PC-9 (cell line): ENCODE results near the gene HLX. TPM values are rescaled to one million over a fixed set of nuclear protein-coding genes. Genes with fewer than 3 reads are reported as not detected.

Experiments used
- BruUV-seq: library from RNA; stranded (reverse); fragments of 400-500 nt; replicated peaks from 2 replicates; lab custom pipeline; 2021; lab: Mats Ljungman, UMichigan
- CTCF ChIA-PET: fragments of 300-600 bp; sonication (Branson Sonifier 250); formaldehyde crosslinking; loops from one replicate; lab custom pipeline; 2022; ENCODE audit warnings: antibody characterized with exemption; lab: Charles Lee
- POLR2A ChIA-PET: fragments of 300-600 bp; sonication (Branson Sonifier 250); formaldehyde crosslinking; loops from one replicate; lab custom pipeline; 2022; ENCODE audit warnings: antibody characterized with exemption; ENCODE audit not compliant: unreplicated experiment; lab: Charles Lee
- DNase-seq, 2 experiments: peaks; one replicate each; pipeline versions ENCODE4 v3.0.0 to v3.0.0-alpha.2; 2015 to 2022; ENCODE audit warnings: mixed read lengths in 1 of 2
- H2AFZ ChIP-seq: fragments of 200-600 bp; sonication (generic); 2 replicates; pipeline ENCODE4 v1.8.1; 2017; ENCODE audit warnings: antibody characterized with exemption
- H3F3A ChIP-seq: fragments of 200-600 bp; sonication (generic); 2 replicates; pipeline ENCODE4 v1.8.1; 2017; ENCODE audit warnings: antibody characterized with exemption, mild to moderate bottlenecking, low read depth; ENCODE audit not compliant: insufficient read depth
- H3K27ac ChIP-seq: fragments of 200-600 bp; sonication (generic); 2 replicates; pipeline ENCODE4 v1.6.1; 2016; ENCODE audit warnings: mixed run types
- H3K27me3 ChIP-seq: fragments of 200-600 bp; sonication (generic); 2 replicates; pipeline ENCODE4 v1.6.1; 2016; ENCODE audit warnings: low read depth, mixed run types; ENCODE audit not compliant: insufficient read depth
- H3K36me3 ChIP-seq: fragments of 200-600 bp; sonication (generic); 2 replicates; pipeline ENCODE4 v1.6.1; 2016; ENCODE audit warnings: low read depth, mixed run types
- H3K4me1 ChIP-seq: fragments of 200-600 bp; sonication (generic); replicated peaks from 2 replicates; pipeline ENCODE4 v1.6.1; 2016; ENCODE audit warnings: mixed run types; ENCODE audit not compliant: insufficient read depth
- H3K4me2 ChIP-seq: fragments of 200-600 bp; sonication (generic); 2 replicates; pipeline ENCODE4 v1.6.1; 2017; ENCODE audit warnings: mixed run types
- H3K4me3 ChIP-seq: fragments of 200-600 bp; sonication (generic); 2 replicates; pipeline ENCODE4 v1.6.1; 2016; ENCODE audit warnings: mixed run types
- H3K79me2 ChIP-seq: fragments of 200-600 bp; sonication (generic); 2 replicates; pipeline ENCODE4 v1.6.1; 2017; ENCODE audit warnings: low read depth, mixed run types
- H3K9me2 ChIP-seq: fragments of 200-600 bp; sonication (generic); 2 replicates; pipeline ENCODE4 v1.8.1; 2017; ENCODE audit warnings: mild to moderate bottlenecking; ENCODE audit not compliant: insufficient read depth
- H3K9me3 ChIP-seq: fragments of 200-600 bp; sonication (generic); 2 replicates; pipeline ENCODE4 v1.8.1; 2016; ENCODE audit warnings: low read depth; ENCODE audit not compliant: insufficient read depth
- H4K20me1 ChIP-seq: fragments of 200-600 bp; sonication (generic); 2 replicates; pipeline ENCODE4 v1.8.1; 2017; ENCODE audit not compliant: insufficient read depth
- EZH2 ChIP-seq: fragments of 200-600 bp; sonication (generic); IDR thresholded peaks from 2 replicates; pipeline ENCODE4 v1.8.0; 2017; ENCODE audit warnings: antibody characterized with exemption, low read depth
- intact Hi-C: fragments of 100-400 bp; cut with micrococcal nuclease; formaldehyde crosslinking; loops from one replicate; pipeline ENCODE4 v1.10.0; 2022; ENCODE audit not compliant: unreplicated experiment
- total RNA-seq: library from RNA; stranded (reverse); gene quantifications from 2 replicates; pipeline ENCODE4 v1.2.3, GENCODE V29; 2021
- TF ChIP-seq, protein P1 (sequence below): fragments of 200-600 bp; sonication (generic); conservative IDR thresholded peaks from 2 replicates; pipeline ENCODE4 v1.6.1; 2017; ENCODE audit warnings: mixed run types, antibody characterized with exemption, mild to moderate bottlenecking, moderate library complexity

HLX gene
- total RNA-seq, 1 experiment from 2014 or later = 1.1 TPM

DNA sequence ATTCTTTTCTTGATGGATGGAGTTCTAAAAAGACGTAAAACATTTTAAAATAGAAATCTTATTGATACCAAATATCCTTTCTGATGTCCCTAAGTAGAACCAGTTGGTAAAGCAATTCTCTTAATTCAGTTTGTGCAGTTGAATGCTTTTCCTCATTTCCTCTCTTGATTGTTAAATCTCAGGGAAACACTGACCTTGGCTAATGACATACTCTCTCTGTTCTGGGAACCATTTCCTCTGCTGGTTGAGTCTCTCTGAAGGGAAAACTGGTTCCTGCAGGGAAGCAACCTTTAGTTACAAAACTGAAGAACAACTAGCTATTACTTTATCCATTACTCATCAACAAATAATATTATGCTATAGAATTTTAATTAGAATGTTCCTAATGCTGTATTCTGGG is 36.7 kb downstream of the HLX start:
- Histone ChIP-seq H3K9me2 (no peaks in the 10 kb centered on the region), H3K36me3 (no peaks in the 10 kb centered on the region), H3K9me3 (no peaks in the 10 kb centered on the region), H3K27ac (no peak overlapping the region), H3K4me2 (no peak overlapping the region), H3K4me3 (no peak overlapping the region), H2AFZ (no peak overlapping the region), H4K20me1 (no peaks in the 10 kb centered on the region), H3K27me3 (no peaks in the 10 kb centered on the region), H3K4me1 (no peaks in the 10 kb centered on the region), H3K79me2 (no peaks in the 10 kb centered on the region), H3F3A (no peaks in the 10 kb centered on the region)
- ChIA-PET POLR2A (no interaction called here), CTCF (no interaction called here)
- DNase-seq = no peak
- TF ChIP-seq EZH2 = no peak
- TF ChIP-seq, protein P1, sequence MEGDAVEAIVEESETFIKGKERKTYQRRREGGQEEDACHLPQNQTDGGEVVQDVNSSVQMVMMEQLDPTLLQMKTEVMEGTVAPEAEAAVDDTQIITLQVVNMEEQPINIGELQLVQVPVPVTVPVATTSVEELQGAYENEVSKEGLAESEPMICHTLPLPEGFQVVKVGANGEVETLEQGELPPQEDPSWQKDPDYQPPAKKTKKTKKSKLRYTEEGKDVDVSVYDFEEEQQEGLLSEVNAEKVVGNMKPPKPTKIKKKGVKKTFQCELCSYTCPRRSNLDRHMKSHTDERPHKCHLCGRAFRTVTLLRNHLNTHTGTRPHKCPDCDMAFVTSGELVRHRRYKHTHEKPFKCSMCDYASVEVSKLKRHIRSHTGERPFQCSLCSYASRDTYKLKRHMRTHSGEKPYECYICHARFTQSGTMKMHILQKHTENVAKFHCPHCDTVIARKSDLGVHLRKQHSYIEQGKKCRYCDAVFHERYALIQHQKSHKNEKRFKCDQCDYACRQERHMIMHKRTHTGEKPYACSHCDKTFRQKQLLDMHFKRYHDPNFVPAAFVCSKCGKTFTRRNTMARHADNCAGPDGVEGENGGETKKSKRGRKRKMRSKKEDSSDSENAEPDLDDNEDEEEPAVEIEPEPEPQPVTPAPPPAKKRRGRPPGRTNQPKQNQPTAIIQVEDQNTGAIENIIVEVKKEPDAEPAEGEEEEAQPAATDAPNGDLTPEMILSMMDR = no peak
- BruUV-seq = no TSS peak
- intact Hi-C loops = no loop called here

GRCh38 chr1:220917101-220917500 is 37.9 kb downstream of the HLX start:
- Histone ChIP-seq H3K27me3 (no peaks in the 10 kb centered on the region), H3K4me2 (no peak overlapping the region), H3K36me3 (no peaks in the 10 kb centered on the region), H3K9me2 (no peaks in the 10 kb centered on the region), H4K20me1 (no peaks in the 10 kb centered on the region), H2AFZ (no peak overlapping the region), H3K27ac (no peak overlapping the region), H3F3A (no peaks in the 10 kb centered on the region), H3K9me3 (no peaks in the 10 kb centered on the region), H3K4me1 (no peaks in the 10 kb centered on the region), H3K79me2 (no peaks in the 10 kb centered on the region), H3K4me3 (no peak overlapping the region)
- DNase-seq = no peak
- TF ChIP-seq EZH2 = no peak
- TF ChIP-seq, protein P1 = no peak
- CTCF ChIA-PET = no interaction called here
- POLR2A ChIA-PET = no interaction called here
- BruUV-seq = no TSS peak
- intact Hi-C loops = no loop called here

GRCh38 chr1:220917535-220918209 is 38.4 kb downstream of the HLX start:
- BruUV-seq = no TSS peak
- H2AFZ ChIP-seq = no peak overlapping the region
- H3K4me1 ChIP-seq = no peaks in the 10 kb centered on the region
- CTCF ChIA-PET = no interaction called here
- DNase-seq = no peak
- POLR2A ChIA-PET = no interaction called here
- intact Hi-C loops = no loop called here
- H3K27ac ChIP-seq = no peak overlapping the region
- H3K4me3 ChIP-seq = no peak overlapping the region
- H3K9me2 ChIP-seq = no peaks in the 10 kb centered on the region
- TF ChIP-seq EZH2 = no peak
- no peaks in the 10 kb centered on the region for H3K36me3 ChIP-seq
- no peak overlapping the region for H3K4me2 ChIP-seq
- H4K20me1 ChIP-seq = no peaks in the 10 kb centered on the region
- no peaks in the 10 kb centered on the region for H3K79me2 ChIP-seq
- H3K27me3 ChIP-seq = no peaks in the 10 kb centered on the region
- H3F3A ChIP-seq = no peaks in the 10 kb centered on the region
- no peaks in the 10 kb centered on the region for H3K9me3 ChIP-seq
